Right atrium auricular region (tissue), 2 donors: ENCODE data around the gene TRAP1. TPM values are rescaled to one million over a fixed set of nuclear protein-coding genes. Genes with fewer than 3 reads are reported as not detected.
"Not testable (repeated sequence)": the region's sequence is repeated elsewhere in the genome, so short reads cannot be mapped to it uniquely, and the experiment has no call there.

ENCODE experiments used
- DNase-seq: peaks from one replicate; pipeline ENCODE4 v3.0.0-alpha.2; 2019; ENCODE audit warnings: low spot score
- H3K27ac ChIP-seq, 2 donors: fragments of 200-600 bp; sonication (generic); 1 replicate in 1 of 2; 2 replicates in 1 of 2; pipeline ENCODE4 v1.5.1; 2016 to 2019
- H3K27me3 ChIP-seq, 2 donors: fragments of 200-600 bp; sonication (generic); one replicate each; pipeline versions ENCODE4 v1.5.1 to v1.6.0; 2017 to 2019
- H3K36me3 ChIP-seq: fragments of 200-600 bp; sonication (generic); one replicate; pipeline ENCODE4 v1.5.1; 2016
- H3K4me1 ChIP-seq, 2 donors: fragments of 200-600 bp; sonication (generic); one replicate each; pipeline versions ENCODE4 v1.5.1 to v1.6.0; 2017 to 2019
- H3K4me3 ChIP-seq, 2 donors: fragments of 200-600 bp; sonication (generic); 1 replicate in 1 of 2; 2 replicates in 1 of 2; pipeline ENCODE4 v1.5.1; 2017 to 2019; ENCODE audit warnings: mild to moderate bottlenecking in 1 of 2, moderate library complexity in 1 of 2
- H3K9me3 ChIP-seq, 2 donors: fragments of 200-600 bp; sonication (generic); one replicate each; pipeline ENCODE4 v1.5.1; 2019
- total RNA-seq, 2 donors: library from RNA; depleted of rRNA; stranded (reverse); fragments of >200 nt; gene quantifications; one replicate each; pipeline ENCODE4 v1.1.0, GENCODE V29; 2016
- TF ChIP-seq, protein P1 (sequence below), 2 donors: fragments of 200-600 bp; sonication (generic); IDR thresholded peaks; one replicate each; pipeline ENCODE4 v1.5.1; 2019; ENCODE audit warnings: antibody characterized with exemption in 2 of 2

TRAP1 gene
- total RNA-seq, 2 donors from 2014 or later = 67.7 to 86.0 TPM

DNA sequence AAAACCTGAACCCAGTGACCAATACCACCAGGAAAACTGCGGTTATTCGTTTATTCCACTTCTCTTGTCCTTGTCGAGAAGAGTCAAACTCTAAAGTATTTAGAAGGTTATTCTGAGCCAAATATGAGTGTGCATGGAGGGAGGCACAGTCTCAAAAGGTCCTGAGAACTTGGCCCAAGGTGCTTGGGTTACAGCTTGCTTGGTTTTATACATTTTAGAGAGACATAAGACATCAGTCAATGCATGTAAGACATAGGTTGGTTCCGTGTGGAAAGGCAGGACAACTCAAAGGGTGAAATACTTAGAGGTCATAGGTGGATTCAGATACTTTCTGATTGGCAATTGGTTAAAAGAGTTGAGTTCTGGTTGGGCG, 681 bp upstream of the TRAP1 start:
- TF ChIP-seq, protein P1, sequence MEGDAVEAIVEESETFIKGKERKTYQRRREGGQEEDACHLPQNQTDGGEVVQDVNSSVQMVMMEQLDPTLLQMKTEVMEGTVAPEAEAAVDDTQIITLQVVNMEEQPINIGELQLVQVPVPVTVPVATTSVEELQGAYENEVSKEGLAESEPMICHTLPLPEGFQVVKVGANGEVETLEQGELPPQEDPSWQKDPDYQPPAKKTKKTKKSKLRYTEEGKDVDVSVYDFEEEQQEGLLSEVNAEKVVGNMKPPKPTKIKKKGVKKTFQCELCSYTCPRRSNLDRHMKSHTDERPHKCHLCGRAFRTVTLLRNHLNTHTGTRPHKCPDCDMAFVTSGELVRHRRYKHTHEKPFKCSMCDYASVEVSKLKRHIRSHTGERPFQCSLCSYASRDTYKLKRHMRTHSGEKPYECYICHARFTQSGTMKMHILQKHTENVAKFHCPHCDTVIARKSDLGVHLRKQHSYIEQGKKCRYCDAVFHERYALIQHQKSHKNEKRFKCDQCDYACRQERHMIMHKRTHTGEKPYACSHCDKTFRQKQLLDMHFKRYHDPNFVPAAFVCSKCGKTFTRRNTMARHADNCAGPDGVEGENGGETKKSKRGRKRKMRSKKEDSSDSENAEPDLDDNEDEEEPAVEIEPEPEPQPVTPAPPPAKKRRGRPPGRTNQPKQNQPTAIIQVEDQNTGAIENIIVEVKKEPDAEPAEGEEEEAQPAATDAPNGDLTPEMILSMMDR (IDR thresholded peaks at IDR 0.05) = no peak
- Histone ChIP-seq H3K27me3 (no peaks in the 10 kb centered on the region), H3K27ac (peak overlapping the region; percentile 90 to 91), H3K9me3 (no peaks in the 10 kb centered on the region), H3K4me3 (peak overlapping the region; percentile 90 to 98), H3K36me3 (no peaks in the 10 kb centered on the region), H3K4me1 (peaks cover 0 to 24% of the 10 kb centered on the region in 2 donors)
- DNase-seq = no peak

DNA sequence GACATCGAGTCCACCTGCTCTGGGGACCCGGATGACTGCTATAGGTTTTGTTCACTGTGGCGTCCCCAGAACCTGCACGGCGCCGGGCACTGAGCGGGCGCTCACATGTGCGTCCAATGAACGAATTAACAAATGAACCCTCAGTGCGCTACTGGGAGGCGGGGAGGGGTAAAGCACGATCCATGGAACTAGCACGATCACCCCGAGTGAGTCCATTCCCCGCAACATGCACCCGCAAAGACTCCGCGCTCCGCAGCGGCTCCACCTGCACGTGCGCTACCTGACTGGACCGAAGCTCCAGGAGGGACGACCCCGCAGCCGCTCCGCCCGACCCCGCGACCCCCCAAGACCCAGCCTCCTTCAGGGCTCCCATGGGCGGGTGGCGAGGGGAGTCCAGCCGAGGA, 491 bp downstream of the TRAP1 start:
- Histone ChIP-seq H3K4me1 (peaks cover 0 to 24% of the 10 kb centered on the region in 2 donors), H3K27ac (peak overlapping the region; percentile 90 to 91), H3K4me3 (peak overlapping the region; percentile 90 to 98), H3K27me3 (no peaks in the 10 kb centered on the region), H3K36me3 (no peaks in the 10 kb centered on the region), H3K9me3 (no peaks in the 10 kb centered on the region)
- no peak for DNase-seq
- TF ChIP-seq, protein P1 (IDR thresholded peaks at IDR 0.05) = no peak

DNA sequence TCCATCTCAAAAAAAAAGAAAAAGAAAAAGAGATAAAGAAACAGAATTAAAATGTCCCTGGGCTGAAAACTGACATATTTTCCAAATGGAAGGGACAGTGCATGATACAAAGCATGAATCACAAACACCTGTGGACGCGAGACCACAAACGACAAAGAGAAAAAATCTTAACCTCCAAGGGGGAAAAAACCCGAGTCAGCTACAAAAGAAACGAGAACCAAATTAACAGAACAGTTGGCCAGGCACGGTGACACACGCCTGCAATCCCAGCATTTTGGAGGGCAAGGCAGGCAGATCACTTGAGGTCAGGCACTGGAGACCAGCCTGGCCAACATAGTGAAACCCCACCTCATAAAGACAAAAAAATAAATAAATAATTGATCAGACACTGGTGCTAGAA, 1.9 kb downstream of the TRAP1 start:
- TF ChIP-seq, protein P1 (IDR thresholded peaks at IDR 0.05) = no peak
- Histone ChIP-seq H3K27me3 (no peaks in the 10 kb centered on the region), H3K4me1 (peaks cover 0 to 24% of the 10 kb centered on the region in 2 donors), H3K36me3 (no peaks in the 10 kb centered on the region), H3K9me3 (no peaks in the 10 kb centered on the region), H3K27ac (no peak overlapping the region), H3K4me3 (no peak overlapping the region)
- no peak for DNase-seq

DNA sequence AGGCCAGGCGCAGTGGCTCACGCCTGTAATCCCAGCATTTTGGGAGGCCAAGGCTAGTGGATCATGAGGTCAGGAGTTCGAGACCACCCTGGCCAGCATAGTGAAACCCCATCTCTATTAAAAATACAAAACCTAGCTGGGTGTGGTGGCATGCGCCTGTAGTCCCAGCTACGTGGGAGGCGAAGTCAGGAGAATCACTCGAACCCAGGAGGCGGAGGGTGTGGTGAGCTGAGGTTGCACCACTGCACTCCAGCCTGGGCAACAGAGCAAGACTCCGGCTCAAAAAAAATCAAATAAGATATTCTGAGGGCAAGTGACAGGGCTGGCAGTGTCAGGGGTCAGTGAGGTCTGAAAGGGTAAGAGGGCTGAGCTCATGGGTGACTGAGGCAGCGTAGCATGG, 2.9 kb downstream of the TRAP1 start:
- not testable (repeated sequence) for H3K9me3 ChIP-seq, H3K4me3 ChIP-seq, H3K36me3 ChIP-seq, DNase-seq, H3K27me3 ChIP-seq
- peak overlapping the region; percentile 71 for H3K27ac ChIP-seq
- H3K4me1 ChIP-seq = peaks cover 0 to 24% of the 10 kb centered on the region in 2 donors

DNA sequence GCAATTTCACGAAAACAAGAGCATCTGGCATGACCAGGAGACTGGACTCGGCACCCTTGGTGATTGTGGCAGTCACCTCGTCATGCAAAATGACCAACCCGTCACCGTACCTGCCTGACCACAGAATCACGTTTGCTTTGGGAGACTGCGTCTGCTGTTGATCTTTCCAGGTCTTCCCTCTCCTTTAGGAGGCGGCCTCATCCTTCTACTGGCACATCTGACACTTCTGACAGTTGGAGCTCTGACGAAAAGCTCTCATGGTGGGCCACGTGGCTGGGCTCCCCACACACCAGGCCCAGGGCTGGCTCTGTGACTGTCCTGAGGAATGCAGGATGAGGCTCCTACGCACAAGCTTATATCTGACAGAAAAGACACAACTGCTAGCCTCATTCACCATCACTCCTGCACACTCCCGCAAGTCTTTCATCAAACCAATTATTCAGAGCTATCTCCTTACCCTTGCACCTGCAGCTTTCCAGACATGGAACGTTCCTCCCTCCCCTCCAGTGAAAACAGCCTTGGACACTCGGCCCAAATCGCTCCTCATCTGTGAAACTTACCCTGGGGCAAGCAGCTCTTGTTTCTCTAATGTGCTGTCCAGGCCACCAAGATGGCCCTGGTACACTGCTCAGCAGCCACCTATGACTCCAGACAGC, 3.6 kb downstream of the TRAP1 start:
- TF ChIP-seq, protein P1 (IDR thresholded peaks at IDR 0.05) = no peak
- H3K27ac ChIP-seq = peak overlapping the region; percentile 71
- DNase-seq = no peak

DNA sequence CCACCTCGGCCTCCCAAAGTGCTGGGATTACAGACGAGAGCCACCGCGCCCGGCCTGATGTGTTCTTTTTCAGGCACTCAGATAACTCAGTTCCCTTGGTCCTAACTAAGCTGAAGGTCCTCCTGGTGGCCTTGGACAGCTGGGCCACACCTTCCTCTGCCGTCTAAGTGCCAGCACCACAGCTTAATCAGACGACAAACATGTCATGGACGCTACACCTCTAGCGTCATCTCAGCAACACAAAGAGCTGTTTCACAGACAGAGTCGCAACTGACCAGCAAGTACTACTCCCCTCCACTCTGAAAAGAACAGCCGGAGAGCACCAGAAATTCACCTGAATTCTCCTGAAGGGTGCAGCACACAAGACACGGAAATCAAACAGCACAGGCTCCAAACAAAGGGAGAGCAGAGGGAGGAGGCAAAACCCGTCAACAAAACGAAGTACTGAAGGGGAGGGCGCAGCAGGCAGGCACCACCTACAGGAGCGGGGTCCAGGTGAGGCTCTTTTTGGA, 4.4 kb downstream of the TRAP1 start:
- Histone ChIP-seq H3K4me3 (no peak overlapping the region), H3K27ac (peak overlapping the region; percentile 71), H3K27me3 (no peaks in the 10 kb centered on the region), H3K36me3 (no peaks in the 10 kb centered on the region), H3K4me1 (peaks cover 0 to 20% of the 10 kb centered on the region in 2 donors), H3K9me3 (no peaks in the 10 kb centered on the region)
- TF ChIP-seq, protein P1 (IDR thresholded peaks at IDR 0.05) = no peak
- no peak for DNase-seq

More for the DNA sequence above, 3.6 kb downstream of the TRAP1 start:
- Histone ChIP-seq H3K27me3 (no peaks in the 10 kb centered on the region), H3K36me3 (no peaks in the 10 kb centered on the region), H3K4me3 (no peak overlapping the region), H3K9me3 (no peaks in the 10 kb centered on the region), H3K4me1 (peaks cover 0 to 24% of the 10 kb centered on the region in 2 donors)
